ENCODE measurements around the gene CLASP1. TPM values are rescaled to one million over a fixed set of nuclear protein-coding genes. Genes with fewer than 3 reads are reported as not detected.

Gene CLASP1
- total and polyA plus RNA-seq, 2 of the 8 experiments (the other 6 are each of a cell fraction or from before 2014, with no cell fraction given) = 7.3 to 53.9 TPM

DNA sequence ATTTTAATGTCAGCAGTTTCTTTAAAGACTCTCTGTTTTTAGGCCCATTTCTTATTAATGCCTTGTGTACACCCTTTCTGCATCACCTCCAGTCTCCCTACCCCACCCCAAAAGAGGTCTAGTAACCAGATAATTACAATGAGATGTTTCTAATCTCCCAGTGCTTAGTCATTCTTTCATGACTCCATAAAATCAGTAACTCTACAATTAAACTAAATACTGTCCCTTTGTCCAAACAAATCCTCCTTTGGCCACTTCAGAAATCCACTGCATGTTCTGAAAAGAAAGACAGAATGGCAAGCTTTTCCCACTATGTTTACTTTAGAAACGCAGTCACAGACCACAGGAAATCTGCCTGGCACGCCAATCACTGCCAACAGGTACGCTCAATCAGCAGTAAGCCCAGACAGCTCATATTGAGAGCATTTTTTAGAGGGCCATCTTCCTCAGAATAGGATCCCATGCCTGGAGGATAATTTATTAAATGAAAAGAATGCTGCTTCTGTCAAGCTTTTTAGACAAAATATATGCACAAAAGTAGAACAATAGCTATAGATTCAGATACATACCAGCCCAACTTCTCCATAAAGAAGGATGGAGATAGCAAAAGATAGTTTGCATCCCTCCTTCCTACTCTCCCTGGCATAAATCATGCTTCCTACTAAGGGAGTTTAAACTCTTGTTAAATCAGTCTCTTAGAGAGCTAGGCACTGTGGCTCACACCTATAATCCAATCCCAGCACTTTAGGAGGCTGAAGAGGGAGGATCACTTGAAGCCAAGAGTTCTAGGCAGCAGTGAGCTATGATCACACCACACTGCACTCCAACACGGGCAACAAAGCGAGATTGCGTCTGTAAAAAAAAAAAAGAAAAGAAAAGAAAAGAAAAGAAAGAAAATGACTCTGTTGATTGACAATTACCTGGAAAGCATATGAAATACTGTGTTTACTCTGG, 14.6 kb downstream of the CLASP1 start:
- H3K4me1 ChIP-seq (replicated peaks in 1 of 4; ENCODE audit: control insufficient read depth in 3 of 4, insufficient read depth in 4 of 4, low read length in 3 of 4) = no peaks in the 10 kb centered on the region
- H2BK20ac ChIP-seq (ENCODE audit: low read length) = no peak overlapping the region
- H4K8ac ChIP-seq (ENCODE audit: extremely low read depth, insufficient read depth, low read length) = no peak overlapping the region
- ChIA-PET POLR2A (ENCODE audit: partially characterized antibody) (interaction anchor here (1.2 to 2.6 kb wide), 3 partner anchors 11 to 15 kb away, joined by 3 to 10 read pairs (median 8); no protein-coding TSS in a partner anchor), CTCF (ENCODE audit: partially characterized antibody) (interaction anchor here (0.7 to 1.7 kb wide), 3 partner anchors 29 to 49 kb away, joined by 3 to 5 read pairs (median 4); no protein-coding TSS in a partner anchor)
- H3K4me3 ChIP-seq (ENCODE audit: extremely low read depth in 1 of 4, insufficient read depth in 2 of 4, low read depth in 3 of 4, low read length in 4 of 4) = no peak overlapping the region
- H3K27me3 ChIP-seq (replicated peaks in 1 of 4; ENCODE audit: control insufficient read depth in 3 of 4, extremely low read depth in 1 of 4, insufficient read depth in 3 of 4, low read length in 3 of 4) = no peaks in the 10 kb centered on the region
- WGBS, 2 experiments (ENCODE audit: extremely low coverage in 1 of 2, insufficient coverage in 1 of 2, insufficient read length in 1 of 2, insufficient replicate concordance in 2 of 2, low coverage in 1 of 2, low lambda C conversion rate in 2 of 2, missing lambda C conversion rate in 1 of 2) = 93% methylated on average over 6 of the region's 6 CpGs; no CpG with 5 or more reads in 1 of the 2 experiments
- no peak overlapping the region for H2BK15ac ChIP-seq (ENCODE audit: low read length)
- no peak overlapping the region for H2AK5ac ChIP-seq (ENCODE audit: low read depth, low read length)
- H3K56ac ChIP-seq (replicated peaks; ENCODE audit: insufficient read length, low read depth, low read length) = no peak overlapping the region
- no peak overlapping the region for H4K91ac ChIP-seq (replicated peaks; ENCODE audit: insufficient read length, low read length)
- H3K9me3 ChIP-seq (ENCODE audit: insufficient read depth in 2 of 2, low read depth in 1 of 2, low read length in 1 of 2) = peaks cover 3 to 5% of the 10 kb centered on the region in 2 experiments; a peak in 1 of 4 replicates
- no peak overlapping the region for H3K23ac ChIP-seq (ENCODE audit: insufficient read length)
- no peak overlapping the region for H3K18ac ChIP-seq (ENCODE audit: extremely low read depth, low read length)
- H4K5ac ChIP-seq (ENCODE audit: insufficient read length, low read depth, low read length) = no peak overlapping the region
- no peak for TF ChIP-seq JUN (IDR thresholded peaks at IDR 0.05; ENCODE audit: low read depth, low read length)
- TF ChIP-seq YY1 (IDR thresholded peaks at IDR 0.05; ENCODE audit: low read depth, low read length) = no peak
- no peak for TF ChIP-seq FOSL1 (IDR thresholded peaks at IDR 0.05; ENCODE audit: insufficient read depth, low read depth, low read length)
- no peak for TF ChIP-seq SRF (IDR thresholded peaks at IDR 0.05; ENCODE audit: low read depth, low read length)
- TF ChIP-seq EGR1 (IDR thresholded peaks at IDR 0.05; ENCODE audit: borderline replicate concordance, low read depth, low read length) = no peak
- TF ChIP-seq RFX5 (IDR thresholded peaks at IDR 0.05; ENCODE audit: borderline replicate concordance, low read depth, low read length) = no peak
- no peak for TF ChIP-seq POLR2AphosphoS5 (IDR thresholded peaks at IDR 0.05; ENCODE audit: low read depth, low read length)
- no peak for TF ChIP-seq TAF7 (optimal IDR thresholded peaks at IDR 0.05; ENCODE audit: borderline replicate concordance, low read depth, low read length)
- H4K20me1 ChIP-seq (replicated peaks in 1 of 2; ENCODE audit: control insufficient read depth in 1 of 2, insufficient read depth in 2 of 2, low read length in 2 of 2) = peaks cover 0 to 2% of the 10 kb centered on the region in 2 experiments
- no peak overlapping the region for H2BK5ac ChIP-seq (ENCODE audit: low read depth, low read length)
- H3K23me2 ChIP-seq (ENCODE audit: low read depth, low read length) = no peaks in the 10 kb centered on the region
- H2BK120ac ChIP-seq (replicated peaks; ENCODE audit: low read depth, low read length) = no peak overlapping the region
- FAIRE-seq = no peak
- no peak overlapping the region for H2BK12ac ChIP-seq (ENCODE audit: low read depth, low read length)
- no peak overlapping the region for H3K14ac ChIP-seq (ENCODE audit: insufficient read length)
- no peak for DNase-seq (ENCODE audit: low read depth in 1 of 2, low spot score in 2 of 2)
- no peak overlapping the region for H3K4me2 ChIP-seq (ENCODE audit: insufficient read depth in 1 of 2, low read depth in 2 of 2, low read length in 2 of 2)
- peaks cover 4% of the 10 kb centered on the region; the same call in 1 of the 2 replicates for H3K79me1 ChIP-seq (ENCODE audit: low read depth, low read length)
- H3K27ac ChIP-seq (ENCODE audit: low read depth, low read length) = no peak overlapping the region
- no peak overlapping the region for H3K4ac ChIP-seq (replicated peaks; ENCODE audit: insufficient read length, low read depth, low read length)
- H2AFZ ChIP-seq (ENCODE audit: low read length) = no peak overlapping the region
- H3K9ac ChIP-seq (replicated peaks in 1 of 4; ENCODE audit: extremely low read depth in 1 of 4, low read depth in 3 of 4, low read length in 3 of 4) = no peak overlapping the region
- H3K36me3 ChIP-seq (ENCODE audit: control insufficient read depth in 2 of 4, insufficient read depth in 4 of 4, low read length in 3 of 4) = peaks cover 0 to 6% (median 0%) of the 10 kb centered on the region in 4 experiments; a peak in 1 of 8 replicates
- peaks cover 0 to 77% of the 10 kb centered on the region in 2 experiments; a peak in 3 of 4 replicates for H3K79me2 ChIP-seq (ENCODE audit: control insufficient read depth in 1 of 2, insufficient read depth in 2 of 2, low read length in 2 of 2)

All from H1 (cell line).